Suppressor macrophage treated with lipopolysaccharide for 4 hours (primary cell): ENCODE measurements around the gene SCML1.

Experiments used
- DNase-seq: peaks from one replicate; pipeline ENCODE4 v3.0.0-alpha.2; 2020

Gene SCML1

DNA sequence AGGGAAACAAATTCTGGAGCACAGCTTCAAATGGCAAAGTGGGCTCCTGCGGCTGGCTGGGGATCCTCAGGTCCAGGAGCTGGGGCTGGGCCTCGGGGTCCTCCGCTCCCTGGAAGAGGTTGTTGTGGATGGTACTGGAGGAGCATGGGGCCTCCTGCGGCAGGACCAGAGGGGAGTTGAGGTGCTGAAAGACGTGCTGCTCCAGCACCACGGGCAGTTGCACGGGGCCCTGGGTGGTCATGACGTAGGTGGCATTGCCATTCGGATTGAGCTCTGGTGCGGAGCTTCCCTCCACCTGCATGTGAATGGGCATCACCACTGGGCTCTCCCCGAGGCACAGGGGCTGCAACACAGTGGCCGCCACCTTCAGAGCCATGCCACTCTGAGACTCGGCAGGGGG is 64.1 kb downstream of the SCML1 start:
- DNase-seq, result no peak

DNA sequence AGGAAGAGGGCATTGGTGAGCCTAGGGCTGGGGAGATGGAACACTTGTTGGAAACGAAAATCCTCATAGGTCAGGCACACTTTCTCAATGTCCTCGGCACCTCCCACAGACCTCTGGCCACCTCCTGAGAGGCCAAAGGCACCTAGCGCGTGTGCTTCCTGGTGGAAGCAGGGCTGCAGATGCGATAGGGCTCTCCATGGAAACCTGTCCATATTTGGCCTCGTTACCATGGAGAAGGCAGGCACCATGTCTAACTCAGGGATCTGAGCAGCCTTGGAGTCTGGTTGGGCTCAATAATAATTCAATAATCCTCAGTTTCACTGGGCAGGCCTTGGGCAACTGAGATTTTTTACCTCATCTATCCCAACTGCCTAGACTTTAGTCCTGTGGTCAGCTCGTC is 65.5 kb downstream of the SCML1 start:
- no peak for DNase-seq

DNA sequence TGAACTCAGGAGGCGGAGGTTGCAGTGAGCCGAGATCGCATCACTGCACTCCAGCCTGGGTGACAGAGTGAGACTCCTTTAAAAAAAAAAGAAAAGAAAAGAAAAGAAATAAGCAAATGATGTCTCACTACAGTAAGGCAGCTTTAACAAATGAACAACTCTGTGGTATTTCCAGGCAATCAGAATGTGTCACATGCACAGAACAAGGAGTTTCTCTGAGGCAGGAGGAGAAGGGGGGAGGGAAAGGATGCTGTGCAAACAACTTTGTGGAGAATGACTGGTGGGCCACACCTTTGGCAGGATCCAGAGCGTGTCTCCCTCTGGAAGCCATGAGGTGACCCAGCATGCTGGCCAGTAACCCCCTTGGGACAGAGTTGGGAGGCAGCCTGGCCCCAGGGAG is 66.2 kb downstream of the SCML1 start:
- no peak for DNase-seq
